Measurements from ENCODE around the gene GOPC. TPM values are rescaled to one million over a fixed set of nuclear protein-coding genes. Genes with fewer than 3 reads are reported as not detected.

GOPC gene
- total RNA-seq, 1 experiment from 2014 or later, result 20.8 TPM

DNA sequence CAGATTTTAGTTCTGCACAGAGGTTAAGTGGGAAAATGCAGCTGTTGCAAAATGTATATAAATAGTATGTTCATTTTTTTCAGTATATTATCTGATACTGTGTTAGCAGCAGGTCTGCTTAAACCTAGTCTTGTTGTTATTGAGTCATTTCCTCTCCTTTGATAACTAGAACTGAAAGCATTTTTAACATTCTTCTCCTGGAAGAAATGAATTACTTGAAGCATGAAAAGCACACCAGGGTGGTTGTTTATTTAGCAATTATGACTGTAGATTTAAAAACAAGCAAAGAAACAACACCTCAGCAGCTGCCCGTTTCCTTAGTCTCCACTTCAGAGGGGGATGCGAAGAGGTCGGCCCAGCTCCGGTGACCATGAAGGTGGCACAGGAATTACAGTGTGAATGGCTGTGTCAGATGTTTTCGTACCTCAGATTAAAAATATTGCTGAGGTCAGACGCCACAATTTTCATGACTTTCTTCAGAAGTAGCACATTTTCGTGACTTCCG is 53.5 kb downstream of the GOPC start:
- no TSS peak for BruUV-seq (replicated peaks)
- ChIA-PET POLR2A (ENCODE audit: low non-redundant PET) (no interaction called here), CTCF (no interaction called here)
- Histone ChIP-seq H3K27me3 (replicated peaks; ENCODE audit: insufficient read depth, low read depth, low read length, poor library complexity) (no peaks in the 10 kb centered on the region), H3K4me1 (ENCODE audit: insufficient read depth, low read length, poor library complexity, severe bottlenecking) (no peaks in the 10 kb centered on the region), H3K9me3 (ENCODE audit: low read depth, low read length, poor library complexity, severe bottlenecking) (no peaks in the 10 kb centered on the region), H3K27ac (ENCODE audit: low read depth, low read length, poor library complexity, severe bottlenecking) (no peak overlapping the region), H3K4me3 (ENCODE audit: low read depth, low read length, poor library complexity, severe bottlenecking) (no peak overlapping the region), H3K36me3 (ENCODE audit: insufficient read depth, low read length, poor library complexity, severe bottlenecking) (no peaks in the 10 kb centered on the region)
- intact Hi-C loops (cut with micrococcal nuclease; ENCODE audit: unreplicated experiment), result no loop called here
- TF ChIP-seq, protein P1, sequence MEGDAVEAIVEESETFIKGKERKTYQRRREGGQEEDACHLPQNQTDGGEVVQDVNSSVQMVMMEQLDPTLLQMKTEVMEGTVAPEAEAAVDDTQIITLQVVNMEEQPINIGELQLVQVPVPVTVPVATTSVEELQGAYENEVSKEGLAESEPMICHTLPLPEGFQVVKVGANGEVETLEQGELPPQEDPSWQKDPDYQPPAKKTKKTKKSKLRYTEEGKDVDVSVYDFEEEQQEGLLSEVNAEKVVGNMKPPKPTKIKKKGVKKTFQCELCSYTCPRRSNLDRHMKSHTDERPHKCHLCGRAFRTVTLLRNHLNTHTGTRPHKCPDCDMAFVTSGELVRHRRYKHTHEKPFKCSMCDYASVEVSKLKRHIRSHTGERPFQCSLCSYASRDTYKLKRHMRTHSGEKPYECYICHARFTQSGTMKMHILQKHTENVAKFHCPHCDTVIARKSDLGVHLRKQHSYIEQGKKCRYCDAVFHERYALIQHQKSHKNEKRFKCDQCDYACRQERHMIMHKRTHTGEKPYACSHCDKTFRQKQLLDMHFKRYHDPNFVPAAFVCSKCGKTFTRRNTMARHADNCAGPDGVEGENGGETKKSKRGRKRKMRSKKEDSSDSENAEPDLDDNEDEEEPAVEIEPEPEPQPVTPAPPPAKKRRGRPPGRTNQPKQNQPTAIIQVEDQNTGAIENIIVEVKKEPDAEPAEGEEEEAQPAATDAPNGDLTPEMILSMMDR (conservative IDR thresholded peaks at IDR 0.05; ENCODE audit: low read depth, low read length), result no peak
- no peak for TF ChIP-seq EZH2 (IDR thresholded peaks at IDR 0.05; ENCODE audit: borderline replicate concordance, low read depth, low read length, poor library complexity, severe bottlenecking)
- DNase-seq (ENCODE audit: low spot score), result peak; percentile 29

DNA sequence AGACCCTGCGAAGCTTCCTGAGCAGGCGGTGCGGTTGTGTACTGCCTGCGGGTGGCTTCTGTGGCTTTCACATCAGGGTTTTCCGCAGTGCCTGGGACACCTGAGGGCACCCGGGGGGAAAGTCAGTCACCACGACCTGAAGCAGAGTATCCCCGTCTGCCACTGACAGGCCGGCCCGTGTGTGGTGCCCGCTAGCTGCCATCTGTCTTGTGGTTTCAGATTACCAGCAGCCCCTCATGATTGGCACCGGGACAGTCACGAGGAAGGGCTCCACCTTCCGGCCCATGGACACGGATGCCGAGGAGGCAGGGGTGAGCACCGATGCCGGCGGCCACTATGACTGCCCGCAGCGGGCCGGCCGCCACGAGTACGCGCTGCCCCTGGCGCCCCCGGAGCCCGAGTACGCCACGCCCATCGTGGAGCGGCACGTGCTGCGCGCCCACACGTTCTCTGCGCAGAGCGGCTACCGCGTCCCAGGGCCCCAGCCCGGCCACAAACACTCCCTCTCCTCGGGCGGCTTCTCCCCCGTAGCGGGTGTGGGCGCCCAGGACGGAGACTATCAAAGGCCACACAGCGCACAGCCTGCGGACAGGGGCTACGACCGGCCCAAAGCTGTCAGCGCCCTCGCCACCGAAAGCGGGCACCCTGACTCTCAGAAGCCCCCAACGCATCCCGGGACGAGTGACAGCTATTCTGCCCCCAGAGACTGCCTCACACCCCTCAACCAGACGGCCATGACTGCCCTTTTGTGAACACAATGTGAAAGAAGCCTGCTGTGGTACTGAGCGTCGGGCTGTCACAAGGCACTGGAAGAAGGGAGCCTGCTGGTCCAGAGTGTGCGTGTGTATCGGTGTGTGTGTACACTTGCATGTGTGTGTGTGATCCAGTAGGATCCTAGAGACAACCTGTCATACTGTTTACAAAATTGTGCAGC is 54.4 kb downstream of the GOPC start:
- Histone ChIP-seq H3K4me3 (ENCODE audit: low read depth, low read length, poor library complexity, severe bottlenecking) (no peak overlapping the region), H3K27ac (ENCODE audit: low read depth, low read length, poor library complexity, severe bottlenecking) (no peak overlapping the region), H3K27me3 (replicated peaks; ENCODE audit: insufficient read depth, low read depth, low read length, poor library complexity) (no peaks in the 10 kb centered on the region), H3K4me1 (ENCODE audit: insufficient read depth, low read length, poor library complexity, severe bottlenecking) (no peaks in the 10 kb centered on the region), H3K9me3 (ENCODE audit: low read depth, low read length, poor library complexity, severe bottlenecking) (no peaks in the 10 kb centered on the region), H3K36me3 (ENCODE audit: insufficient read depth, low read length, poor library complexity, severe bottlenecking) (no peaks in the 10 kb centered on the region)
- TF ChIP-seq EZH2 (IDR thresholded peaks at IDR 0.05; ENCODE audit: borderline replicate concordance, low read depth, low read length, poor library complexity, severe bottlenecking), result no peak
- TF ChIP-seq, protein P1 (conservative IDR thresholded peaks at IDR 0.05; ENCODE audit: low read depth, low read length), result no peak
- CTCF ChIA-PET, result no interaction called here
- no TSS peak for BruUV-seq (replicated peaks)
- POLR2A ChIA-PET (ENCODE audit: low non-redundant PET), result interaction anchor here (0.5 kb wide), 1 partner anchor 1014 kb away, joined by 4 read pairs; no protein-coding TSS in a partner anchor
- no peak for DNase-seq (ENCODE audit: low spot score)
- intact Hi-C loops (cut with micrococcal nuclease; ENCODE audit: unreplicated experiment), result no loop called here

DNA sequence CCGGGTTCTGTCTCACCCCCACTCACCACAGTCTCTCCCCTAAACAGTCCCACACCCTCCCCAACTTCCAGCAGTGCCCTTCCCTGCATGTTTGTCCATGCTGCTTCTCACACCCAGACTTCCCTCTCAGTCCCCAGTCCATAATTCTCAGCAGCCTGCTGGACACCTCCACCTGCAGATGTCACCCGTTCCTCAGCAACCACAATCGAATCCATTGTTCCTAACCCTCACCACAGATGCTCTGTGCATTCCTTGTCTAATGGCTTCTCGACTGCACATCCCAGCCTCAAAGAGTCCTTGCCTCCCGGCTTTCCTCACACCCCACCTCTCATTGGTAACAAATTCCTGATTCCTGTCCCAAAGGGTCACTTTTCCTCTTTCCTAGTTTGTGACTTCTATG is 55.6 kb downstream of the GOPC start:
- no peak for DNase-seq (ENCODE audit: low spot score)
- H3K27me3 ChIP-seq (replicated peaks; ENCODE audit: insufficient read depth, low read depth, low read length, poor library complexity), result no peaks in the 10 kb centered on the region
- BruUV-seq (replicated peaks), result no TSS peak
- no peak overlapping the region for H3K4me3 ChIP-seq (ENCODE audit: low read depth, low read length, poor library complexity, severe bottlenecking)
- no peaks in the 10 kb centered on the region for H3K4me1 ChIP-seq (ENCODE audit: insufficient read depth, low read length, poor library complexity, severe bottlenecking)
- TF ChIP-seq, protein P1 (conservative IDR thresholded peaks at IDR 0.05; ENCODE audit: low read depth, low read length), result no peak
- no peak for TF ChIP-seq EZH2 (IDR thresholded peaks at IDR 0.05; ENCODE audit: borderline replicate concordance, low read depth, low read length, poor library complexity, severe bottlenecking)
- intact Hi-C loops (cut with micrococcal nuclease; ENCODE audit: unreplicated experiment), result no loop called here
- H3K9me3 ChIP-seq (ENCODE audit: low read depth, low read length, poor library complexity, severe bottlenecking), result no peaks in the 10 kb centered on the region
- ChIA-PET POLR2A (ENCODE audit: low non-redundant PET) (interaction anchor here (0.6 kb wide), 1 partner anchor 48 kb away, joined by 18 read pairs; no protein-coding TSS in a partner anchor), CTCF (no interaction called here)
- no peak overlapping the region for H3K27ac ChIP-seq (ENCODE audit: low read depth, low read length, poor library complexity, severe bottlenecking)
- H3K36me3 ChIP-seq (ENCODE audit: insufficient read depth, low read length, poor library complexity, severe bottlenecking), result no peaks in the 10 kb centered on the region

All from A673 (cell line).